ENCODE data around the gene ELK4.

ELK4 gene

DNA sequence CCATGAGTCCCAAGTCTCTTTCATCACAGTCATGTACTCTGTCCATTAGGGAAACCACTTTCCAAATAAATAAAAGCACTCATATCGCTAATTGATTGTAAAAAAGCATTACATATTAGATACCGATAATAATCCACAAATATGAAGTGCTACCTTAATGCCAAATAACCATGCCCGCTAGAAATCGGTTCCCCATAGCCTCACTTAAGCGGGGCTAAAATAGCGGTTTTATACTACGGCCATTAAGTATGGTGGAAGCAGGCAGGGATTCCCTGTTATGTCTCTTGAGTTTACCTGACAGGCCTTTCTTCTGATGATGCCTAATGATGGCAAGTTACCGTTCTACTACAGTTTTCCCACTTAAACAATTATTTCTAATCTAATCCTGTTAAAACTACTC, 3.9 kb downstream of the ELK4 start:
- DNase-seq (ENCODE audit: low read depth): no peak

- no peak for DNase-seq (ENCODE audit: low read depth)
These were observed 5.6 kb downstream of the ELK4 start for GRCh38 chr1:205626216-205626615.

- DNase-seq (ENCODE audit: low read depth): no peak
These were observed 8.2 kb downstream of the ELK4 start for GRCh38 chr1:205623646-205624045.

DNA sequence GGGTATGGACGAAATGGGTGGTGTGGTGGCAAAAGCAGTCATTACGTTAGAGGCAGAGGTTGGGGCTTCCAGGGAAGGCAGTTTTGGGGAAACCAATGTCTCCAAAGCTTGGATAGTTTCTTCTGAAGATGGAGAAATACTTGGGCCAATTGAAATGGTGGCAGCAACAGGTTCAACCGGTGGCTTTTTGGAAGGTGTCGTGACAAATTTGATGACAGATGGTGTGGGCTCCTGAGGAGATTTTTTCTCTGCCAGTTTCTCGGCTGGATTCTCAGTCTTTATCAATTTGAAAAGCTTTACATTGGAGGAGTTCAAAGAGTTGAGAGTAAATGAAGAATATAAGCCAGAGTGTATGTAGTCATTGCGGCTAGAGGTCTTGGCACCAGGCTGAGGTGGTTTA, 11.5 kb downstream of the ELK4 start:
- DNase-seq (ENCODE audit: low read depth): no peak

GRCh38 chr1:205619376-205619775, 12.4 kb downstream of the ELK4 start:
- DNase-seq (ENCODE audit: low read depth): no peak

DNA sequence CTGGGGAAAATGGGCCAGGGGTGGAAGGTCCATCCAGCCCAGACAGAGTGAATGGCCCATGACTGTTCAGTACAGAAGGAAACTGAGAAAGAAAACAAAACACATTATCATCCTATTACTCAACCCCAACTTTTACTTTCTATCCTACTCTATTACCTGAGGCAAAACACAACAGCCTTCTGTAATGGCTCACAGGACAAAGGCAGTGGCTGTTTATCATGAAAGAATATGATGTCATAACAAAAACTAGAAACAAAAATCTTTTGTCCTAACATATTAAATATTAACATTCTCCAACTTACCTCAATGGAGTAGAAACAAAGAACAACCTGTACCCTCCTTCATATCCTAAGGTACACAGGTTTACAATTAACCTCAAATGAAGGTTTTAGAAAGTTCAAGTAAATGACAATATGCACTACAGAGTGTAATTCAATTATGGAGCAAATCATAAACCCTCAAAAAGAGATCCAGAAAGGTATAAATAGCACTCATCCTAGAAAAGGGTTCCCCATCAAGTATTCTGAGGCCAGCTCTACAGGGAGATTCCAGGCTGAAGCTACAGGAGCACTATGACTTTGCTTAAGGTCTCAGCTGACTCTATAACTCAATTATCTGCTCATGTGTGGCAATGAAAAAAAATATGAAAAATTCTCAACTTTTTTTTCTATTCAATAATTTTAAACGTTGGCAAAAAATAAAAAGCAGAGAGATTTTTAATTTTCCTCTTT, 15.1 kb downstream of the ELK4 start:
- no peak for DNase-seq (ENCODE audit: low read depth)

GRCh38 chr1:205615789-205616188, 16.0 kb downstream of the ELK4 start:
- DNase-seq (ENCODE audit: low read depth): no peak

DNA sequence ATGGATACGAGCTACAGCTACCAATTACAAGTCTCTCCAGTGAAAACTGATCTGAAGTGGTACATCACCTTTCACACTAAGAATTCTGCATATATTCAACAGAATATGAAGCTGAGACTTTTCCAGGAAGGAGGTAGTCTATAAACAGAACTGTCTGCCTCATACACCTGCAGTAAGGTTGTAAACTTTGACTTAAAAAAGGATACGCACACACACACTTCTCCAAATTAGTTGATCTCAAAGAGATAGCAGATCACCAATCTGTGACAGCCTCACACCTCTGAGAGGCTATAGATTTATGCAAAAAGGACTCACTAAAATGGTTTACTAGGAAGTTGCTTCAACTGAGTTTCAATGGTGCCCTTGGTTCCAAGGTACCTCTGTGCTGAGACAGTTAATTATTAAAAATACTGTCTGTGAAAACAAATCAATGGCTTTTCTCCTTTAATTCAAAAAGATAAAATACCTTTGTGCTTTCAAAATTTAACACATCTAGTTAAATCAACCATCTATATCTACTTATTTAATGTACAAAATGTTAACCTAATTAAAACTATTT, 17.9 kb downstream of the ELK4 start:
- DNase-seq (ENCODE audit: low read depth): no peak

DNA sequence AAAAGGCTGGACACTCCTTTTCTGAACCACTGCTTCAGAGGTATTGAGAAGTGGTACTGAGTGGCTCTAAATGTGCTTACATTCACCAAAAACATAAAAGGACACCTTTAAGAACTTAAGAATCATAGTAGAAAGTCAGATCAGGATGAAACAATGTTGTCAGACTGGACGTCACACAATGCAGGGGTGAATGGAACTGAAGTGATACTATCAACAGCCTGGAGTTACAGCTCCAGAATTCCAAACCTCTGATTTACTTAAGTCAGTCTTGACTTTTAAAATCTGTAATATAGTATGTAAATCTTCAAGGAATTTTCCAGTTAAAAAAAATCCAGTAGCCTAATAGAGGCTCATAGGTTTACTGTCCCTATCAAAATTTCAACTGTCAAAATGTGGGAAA, 19.3 kb downstream of the ELK4 start:
- no peak for DNase-seq (ENCODE audit: low read depth)

DNA sequence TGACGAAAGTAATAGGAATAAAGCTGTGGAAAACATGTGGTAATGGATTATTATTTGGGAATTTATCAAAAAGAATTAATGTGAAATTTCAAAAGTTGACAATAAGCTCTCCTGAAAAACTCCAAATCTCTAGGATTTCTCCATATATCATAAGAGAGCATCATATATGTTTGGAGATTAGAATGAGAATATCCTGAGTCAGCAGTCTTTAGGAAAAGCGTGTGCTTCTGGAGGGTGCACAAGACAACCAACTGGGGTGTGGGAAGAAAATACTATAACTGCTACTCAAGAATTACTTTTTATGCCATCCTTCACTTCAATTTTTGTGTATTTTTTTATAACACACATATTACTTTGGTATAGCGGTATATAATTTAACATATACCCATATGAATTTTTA, 19.7 kb downstream of the ELK4 start:
- DNase-seq (ENCODE audit: low read depth): no peak

DNA sequence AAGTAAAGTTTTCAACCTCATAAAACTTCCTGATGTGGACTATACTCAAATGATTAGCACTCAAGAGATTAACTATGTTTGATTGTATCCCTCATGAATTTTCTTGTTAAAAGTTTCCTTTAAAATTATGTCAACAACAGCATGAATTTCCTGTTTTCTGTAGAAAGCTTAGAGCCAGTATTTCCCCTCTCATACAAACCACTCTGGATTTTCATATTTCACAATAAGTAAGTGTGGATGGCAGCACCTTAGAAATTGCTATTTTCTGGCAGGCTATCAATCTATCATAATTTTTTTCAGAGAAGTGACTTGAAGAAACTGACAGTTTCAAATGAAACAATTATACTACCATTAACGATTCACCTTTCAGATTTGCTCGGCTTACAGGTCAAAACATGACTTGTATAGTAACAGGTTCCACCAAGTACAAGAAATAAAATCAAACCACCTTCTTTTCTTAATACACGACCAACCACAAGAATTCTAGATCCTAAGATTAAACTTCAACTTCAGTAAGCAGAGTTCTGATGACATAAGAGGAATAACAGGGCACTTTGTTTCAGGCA, 20.8 kb downstream of the ELK4 start:
- DNase-seq (ENCODE audit: low read depth): no peak

GRCh38 chr1:205610036-205610435, 21.8 kb downstream of the ELK4 start:
- peak; percentile 18 for DNase-seq (ENCODE audit: low read depth)

DNA sequence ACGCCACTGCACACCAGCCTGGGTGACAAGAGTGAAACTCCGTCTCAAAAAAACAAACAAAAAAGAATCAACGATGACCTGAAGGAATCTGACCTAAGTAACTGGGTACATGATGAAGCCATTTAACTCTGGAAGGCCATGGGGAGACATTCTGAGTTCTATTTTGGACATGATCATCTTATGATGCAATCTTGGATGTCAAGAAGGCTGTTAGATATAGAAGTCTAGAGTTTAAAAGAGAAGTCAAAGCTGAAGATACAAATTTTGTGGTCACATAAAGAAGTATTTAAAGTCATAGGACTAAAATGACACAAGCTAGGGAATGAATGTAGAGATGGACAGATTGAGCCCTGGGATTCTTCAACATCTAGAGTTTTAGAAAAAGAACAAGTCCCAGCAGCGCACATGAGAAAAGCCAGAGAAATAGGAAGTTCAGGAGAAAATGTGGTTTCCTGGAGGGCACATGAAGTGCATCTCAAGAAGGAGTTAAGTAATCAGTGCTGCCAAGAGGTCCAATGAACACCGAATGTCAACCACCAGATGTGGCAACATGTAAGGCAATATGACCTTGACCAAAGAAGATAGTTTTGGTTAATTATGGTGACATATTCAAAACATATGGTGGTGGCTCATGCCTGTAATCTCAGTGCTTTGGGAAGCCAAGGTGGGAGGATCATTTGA, 26.8 kb downstream of the ELK4 start:
- DNase-seq (ENCODE audit: low read depth): no peak

GRCh38 chr1:205604059-205604458, 27.8 kb downstream of the ELK4 start:
- no peak for DNase-seq (ENCODE audit: low read depth)

DNA sequence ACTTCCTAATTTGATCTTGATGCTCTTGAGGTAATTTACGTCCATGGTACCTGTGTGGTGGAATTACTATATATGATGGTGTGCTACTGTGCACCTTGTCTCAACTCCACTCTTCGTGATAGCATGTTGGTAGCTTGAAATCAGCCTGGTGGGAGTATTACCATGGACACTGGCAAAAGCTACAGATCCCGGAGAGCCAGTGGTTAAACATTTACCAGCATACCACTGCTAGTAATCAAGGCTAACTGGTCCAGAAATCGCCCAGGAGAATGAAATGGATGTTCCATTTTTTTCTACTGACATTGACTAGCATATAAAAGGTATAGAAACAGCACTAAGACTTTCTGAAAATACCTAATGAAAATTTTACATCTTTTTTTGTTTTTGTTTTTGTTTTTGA, 30.6 kb downstream of the ELK4 start:
- DNase-seq (ENCODE audit: low read depth): no peak

GRCh38 chr1:205600085-205600484, 31.7 kb downstream of the ELK4 start:
- no peak for DNase-seq (ENCODE audit: low read depth)

DNA sequence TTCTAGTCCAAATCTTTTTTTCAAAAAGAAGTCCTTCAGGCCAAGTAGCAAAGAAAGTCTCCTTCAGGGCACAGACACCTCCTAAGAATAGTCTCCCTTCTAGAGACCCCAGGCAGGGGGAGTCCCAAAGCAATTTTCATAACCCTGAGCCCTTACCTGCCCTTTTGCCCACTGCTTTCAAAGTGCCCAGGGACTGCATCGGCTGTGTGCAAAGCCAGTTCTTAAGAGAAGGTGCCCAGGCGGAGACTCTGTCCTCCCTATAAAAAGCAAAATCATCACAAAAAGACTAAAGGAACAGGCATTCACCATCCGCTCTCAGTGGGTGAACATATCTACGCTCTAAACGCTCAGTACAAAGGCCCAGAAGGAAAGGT, 32.2 kb downstream of the ELK4 start:
- no peak for DNase-seq (ENCODE audit: low read depth)

DNA sequence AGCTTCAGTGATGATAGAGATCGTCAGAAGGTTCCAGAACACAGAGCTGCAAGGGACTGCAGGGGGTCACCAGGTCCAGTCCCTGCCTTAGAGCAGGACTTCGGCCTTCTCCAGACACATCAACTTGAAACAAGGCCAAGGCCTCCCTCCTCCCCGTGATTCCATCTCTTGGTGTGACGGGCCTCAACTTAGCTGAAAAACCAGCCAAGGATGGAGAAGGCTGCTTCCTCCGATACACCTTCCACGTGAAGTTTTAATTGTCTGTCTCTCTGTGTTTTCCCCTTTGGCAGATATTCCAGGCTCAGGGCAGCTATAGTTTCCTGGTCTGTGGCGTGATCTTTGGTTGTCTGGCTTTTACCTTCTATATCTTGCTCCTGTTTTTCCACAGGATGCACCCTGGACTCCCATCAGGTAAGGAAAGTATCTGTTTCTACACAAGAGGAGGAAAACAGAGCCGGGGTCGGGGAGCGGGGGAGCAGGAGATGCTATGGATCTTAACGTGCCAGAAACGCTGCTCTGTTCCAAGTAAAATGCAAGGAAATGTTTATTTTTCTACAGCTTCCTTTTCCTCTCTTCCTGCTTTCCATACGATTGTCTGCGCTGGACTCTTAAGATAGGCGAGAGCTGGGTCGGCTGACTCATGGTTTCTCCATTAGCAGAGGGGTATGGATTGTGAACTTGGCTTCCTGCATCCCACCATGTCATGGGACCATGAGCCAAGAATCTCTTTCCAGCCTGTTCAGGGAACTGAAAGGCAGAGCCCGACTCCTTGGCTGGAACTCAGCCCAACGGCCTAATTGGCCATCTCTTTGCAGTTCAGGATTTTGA, 32.8 kb downstream of the ELK4 start:
- DNase-seq (ENCODE audit: low read depth): no peak

GRCh38 chr1:205597691-205598314, 34.0 kb downstream of the ELK4 start:
- no peak for DNase-seq (ENCODE audit: low read depth)

DNA sequence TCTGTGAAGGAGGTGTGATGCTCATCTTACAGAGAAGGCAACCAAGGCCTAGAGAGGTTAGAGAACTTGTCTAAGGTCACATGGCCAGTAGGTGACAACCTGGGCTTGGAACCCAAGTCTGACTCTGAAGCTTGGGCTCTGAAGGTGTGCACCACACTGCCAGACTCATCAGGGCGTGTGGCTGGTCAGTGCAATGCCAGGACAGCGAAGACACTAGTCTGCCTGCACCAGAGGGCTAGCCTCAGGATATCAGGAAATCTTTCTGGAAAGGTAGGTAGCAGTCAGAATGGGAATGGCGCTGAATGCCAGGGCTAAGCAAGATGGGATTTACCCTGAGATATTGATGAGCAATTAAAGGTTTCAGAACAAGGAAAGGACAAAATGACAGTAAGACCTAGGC, 34.9 kb downstream of the ELK4 start:
- DNase-seq (ENCODE audit: low read depth): no peak

- DNase-seq (ENCODE audit: low read depth): no peak
These were observed 36.0 kb downstream of the ELK4 start for GRCh38 chr1:205595861-205596260.

DNA sequence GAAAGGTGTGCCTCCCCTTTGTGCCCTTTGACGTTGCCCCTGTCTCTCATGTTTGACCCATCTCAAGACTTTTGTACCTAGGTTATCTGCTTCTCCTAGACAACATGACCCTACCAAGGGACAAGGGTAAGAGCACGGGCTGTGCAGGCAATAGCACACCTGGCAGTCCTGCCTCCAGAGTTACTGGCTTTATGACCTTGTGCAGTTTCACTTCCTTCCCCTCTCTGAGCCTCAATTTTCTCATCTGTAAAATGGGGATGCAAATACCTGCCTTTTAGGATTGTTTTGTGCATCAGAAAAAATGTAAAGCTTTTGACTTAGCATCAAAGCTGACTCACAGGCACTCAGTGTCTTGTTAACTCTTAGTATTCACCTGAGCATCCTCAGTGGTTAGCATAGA, 36.4 kb downstream of the ELK4 start:
- DNase-seq (ENCODE audit: low read depth): no peak
